ENCODE measurements around the gene LIG4. TPM values are rescaled to one million over a fixed set of nuclear protein-coding genes. Genes with fewer than 3 reads are reported as not detected.
"Not testable (repeated sequence)": the region's sequence is repeated elsewhere in the genome, so short reads cannot be mapped to it uniquely, and the experiment has no call there.

Gene LIG4
- total RNA-seq: 8.4 TPM

GRCh38 chr13:108215436-108215835, at the start of gene LIG4:
LIG4 (minus strand) TSS chr13:108215536; CDS start chr13:108211268, 4,268 bp downstream.
- DNase-seq: peak; percentile 87

DNA sequence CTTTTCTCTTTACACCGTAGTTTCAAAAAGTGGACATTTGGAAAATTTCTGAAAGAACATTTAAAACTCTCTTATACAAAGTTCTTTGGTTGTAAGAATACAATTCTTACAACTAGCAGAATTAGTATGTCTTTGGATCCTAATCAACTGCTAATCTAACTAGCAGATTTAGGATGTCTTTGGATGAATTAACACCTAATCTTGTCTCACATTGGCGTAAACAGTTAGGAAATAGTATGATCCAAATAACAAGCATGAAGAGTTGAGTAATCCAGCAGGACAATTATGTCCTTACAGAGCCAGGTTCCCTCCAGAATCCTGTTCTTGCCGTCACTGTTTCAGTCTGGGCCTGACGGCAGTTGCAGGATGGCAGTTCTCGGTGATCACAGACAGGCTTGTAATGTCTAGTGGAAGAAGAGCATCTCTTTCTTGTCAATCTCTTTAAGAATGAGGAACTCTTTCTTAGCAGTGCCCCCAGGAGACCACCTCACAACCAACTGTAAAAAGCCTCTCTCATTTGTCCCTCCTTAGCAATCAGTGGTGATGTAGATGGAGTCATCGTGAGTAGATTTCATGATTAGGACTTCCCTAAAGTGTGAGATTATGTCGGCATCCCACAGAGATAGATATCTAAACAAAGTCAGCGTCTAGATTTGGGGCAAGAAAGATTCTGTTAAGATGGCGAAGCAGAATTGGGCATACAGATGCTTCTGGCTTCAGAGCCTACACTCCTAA, 48.5 kb upstream of the LIG4 start:
- no peak for DNase-seq

DNA sequence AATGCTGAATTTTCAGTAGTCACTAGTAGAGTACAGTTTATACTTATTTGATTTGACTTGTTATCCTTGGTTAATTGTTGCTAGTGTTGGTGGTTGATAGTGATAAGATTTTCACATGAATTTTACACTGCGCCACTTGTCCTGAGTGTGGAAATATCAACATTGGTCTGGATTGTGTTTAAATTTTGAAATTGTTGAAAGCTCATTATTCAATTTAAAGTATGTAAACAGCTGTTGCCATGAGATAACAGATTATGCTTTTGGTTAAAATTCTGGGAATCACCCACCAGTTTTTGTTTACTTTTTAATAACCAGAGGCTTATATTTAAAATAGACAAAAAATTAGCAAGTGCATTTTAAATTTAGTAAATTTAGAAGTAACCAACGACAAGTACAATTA, 41.9 kb upstream of the LIG4 start:
- DNase-seq: no peak

DNA sequence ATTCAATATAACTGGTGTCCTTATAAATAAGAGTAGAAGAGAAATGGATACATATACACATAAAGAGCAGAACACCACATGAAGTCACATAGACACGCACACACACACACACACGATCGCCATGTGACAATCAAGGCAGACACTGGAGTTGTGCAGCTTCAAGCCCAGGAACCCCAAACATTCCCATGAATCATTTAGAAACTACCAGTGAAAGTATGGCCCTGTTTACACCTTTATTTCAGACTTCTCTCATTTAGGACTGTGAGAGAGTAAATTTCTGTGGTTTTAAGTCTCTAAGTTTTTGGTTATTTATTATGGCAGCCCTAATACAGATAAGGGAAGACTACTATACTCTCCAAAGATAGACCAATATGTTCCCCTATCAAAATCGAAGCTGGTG, 33.8 kb upstream of the LIG4 start:
- DNase-seq: no peak

DNA sequence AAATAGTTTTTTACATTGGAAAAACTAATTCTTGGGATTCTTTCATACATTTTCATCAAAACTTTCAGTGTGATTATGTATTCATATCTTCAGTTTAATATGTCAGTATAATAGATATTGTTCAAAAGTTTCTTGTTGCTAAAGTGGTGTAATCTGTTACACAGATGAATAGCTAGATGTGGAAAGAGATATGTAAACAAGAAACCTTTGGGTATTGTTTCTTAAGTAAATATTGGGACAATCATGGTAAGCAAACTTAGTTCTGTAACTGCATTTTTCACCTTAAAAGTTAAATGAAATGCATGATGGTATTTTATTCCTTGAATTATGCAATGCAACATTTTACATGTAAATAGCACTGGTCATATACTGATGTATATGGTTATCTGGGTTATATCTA, 15.0 kb upstream of the LIG4 start:
- DNase-seq: no peak

DNA sequence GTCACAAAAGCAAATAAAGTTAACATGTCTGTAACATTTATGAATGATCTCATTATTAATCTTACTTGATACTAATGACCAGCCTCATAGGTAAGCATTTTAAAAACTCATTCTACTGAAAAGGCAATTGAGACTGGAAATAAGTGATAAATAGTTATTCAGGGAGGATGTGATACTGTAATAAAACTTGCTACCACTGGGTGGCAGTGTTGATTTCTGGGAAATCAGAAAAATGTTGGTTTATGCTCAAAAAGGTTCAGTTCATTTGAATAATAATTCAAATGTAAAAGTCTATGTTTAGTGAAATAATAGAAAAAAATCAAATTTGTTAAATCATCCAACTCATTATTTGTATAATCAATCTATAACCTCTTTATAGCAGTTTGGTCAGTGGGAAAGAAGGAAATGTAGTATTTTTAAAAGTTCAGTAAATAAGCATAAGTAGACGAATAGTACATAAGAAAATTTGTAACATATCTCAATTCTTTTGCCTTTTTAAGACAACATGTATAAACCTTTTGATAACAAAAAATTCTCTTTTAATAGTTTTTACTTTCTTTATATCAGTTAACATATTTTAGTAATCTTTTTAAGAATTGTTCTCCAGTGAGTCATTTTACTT, 12.4 kb upstream of the LIG4 start:
- DNase-seq: peak; percentile 14

GRCh38 chr13:108226184-108226583, 10.8 kb upstream of the LIG4 start:
- no peak for DNase-seq

GRCh38 chr13:108225440-108225839, 10.1 kb upstream of the LIG4 start:
- no peak for DNase-seq

DNA sequence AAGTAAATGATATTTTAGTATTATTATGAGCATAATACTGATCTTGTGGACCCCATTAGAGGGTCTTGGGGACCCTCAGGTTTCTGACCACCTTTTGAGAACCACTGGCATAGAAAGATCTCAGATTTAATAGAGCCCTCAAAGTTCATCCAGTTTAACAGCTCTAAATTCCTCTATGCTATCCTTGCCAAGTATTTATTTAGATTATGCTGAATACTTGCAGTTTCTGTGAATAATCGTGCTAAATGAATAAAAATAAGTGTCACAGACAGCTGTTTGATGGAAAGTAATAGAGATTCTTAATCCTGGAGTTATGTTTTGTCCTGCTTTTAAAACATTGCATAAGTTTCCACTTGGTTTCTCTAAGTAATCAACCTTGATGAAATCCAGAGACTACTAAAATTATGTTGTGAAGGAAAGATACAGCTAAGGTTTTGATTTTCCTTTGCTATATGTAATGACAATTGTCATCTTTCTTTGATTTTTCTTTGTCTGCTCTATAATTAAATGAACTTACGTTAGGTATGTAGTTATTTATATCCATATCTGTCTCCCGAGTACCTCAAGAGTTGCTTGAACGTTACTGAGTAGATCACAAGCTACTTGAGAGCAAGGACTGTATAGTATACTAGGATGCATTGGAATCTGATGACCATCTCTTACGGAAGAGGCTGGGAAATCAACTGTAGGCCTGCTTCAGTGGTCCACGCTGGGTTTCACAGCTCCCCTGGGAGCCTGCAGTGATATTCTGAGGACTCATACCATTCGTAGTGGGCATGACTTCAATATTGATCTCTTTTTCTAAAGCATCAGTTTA, 8.6 kb upstream of the LIG4 start:
- no peak for DNase-seq

- DNase-seq: no peak
These were observed 4.7 kb upstream of the LIG4 start for GRCh38 chr13:108220041-108220440.

GRCh38 chr13:108218044-108218974, 3.0 kb upstream of the LIG4 start, which contains the start of gene ABHD13:
ABHD13 (plus strand) TSS chr13:108218392; CDS start chr13:108229219, 10,827 bp downstream.
- peak; percentile 94 for DNase-seq

- DNase-seq: not testable (repeated sequence)
These were observed 2.1 kb upstream of the LIG4 start for GRCh38 chr13:108217307-108218043.

- DNase-seq: no peak
These were observed 680 bp downstream of the LIG4 start for GRCh38 chr13:108214441-108215271.

- no peak for DNase-seq
These were observed 1.4 kb downstream of the LIG4 start for GRCh38 chr13:108213946-108214345.

- DNase-seq: no peak
These were observed 2.5 kb downstream of the LIG4 start for GRCh38 chr13:108212886-108213285.

- no peak for DNase-seq
These were observed 4.8 kb downstream of the LIG4 start for GRCh38 chr13:108210551-108210950.

- no peak for DNase-seq
These were observed 14.4 kb downstream of the LIG4 start for GRCh38 chr13:108200781-108201398.

- no peak for DNase-seq
These were observed 19.5 kb downstream of the LIG4 start for GRCh38 chr13:108195861-108196260.

- DNase-seq: no peak
These were observed 20.2 kb downstream of the LIG4 start for GRCh38 chr13:108195146-108195545.

- DNase-seq: no peak
These were observed 20.9 kb downstream of the LIG4 start for GRCh38 chr13:108194435-108194936.
